Measurements from ENCODE around the gene LYPLA2.
A peak's percentile ranks its signal among the peaks of the same experiment; 100 is the strongest.

LYPLA2 gene

GRCh38 chr1:23751050-23751814, 39.7 kb upstream of the LYPLA2 start:
- Histone ChIP-seq H3K9me3 (ENCODE audit: control insufficient read depth, insufficient read depth, low read length) (no peaks in the 10 kb centered on the region), H3K9me2 (replicated peaks; ENCODE audit: control insufficient read depth, low read length) (no peaks in the 10 kb centered on the region), H3K27me3 (ENCODE audit: control insufficient read depth, low read length) (no peaks in the 10 kb centered on the region), H3K27ac (ENCODE audit: low read depth, low read length) (no peak overlapping the region), H3K4me1 (ENCODE audit: control insufficient read depth, low read length) (peaks cover 7% of the 10 kb centered on the region; the same call in 1 of the 2 replicates), H3K4me3 (ENCODE audit: low read length) (no peak overlapping the region), H3K4me2 (ENCODE audit: low read length) (no peak overlapping the region), H3K36me3 (ENCODE audit: control insufficient read depth, low read length) (peaks cover 94% of the 10 kb centered on the region), H4K20me1 (ENCODE audit: control insufficient read depth, insufficient read depth, low read depth, low read length) (peaks cover 4% of the 10 kb centered on the region; the same call in 1 of the 2 replicates), H3K79me2 (ENCODE audit: control insufficient read depth, low read length) (peaks cover 48% of the 10 kb centered on the region), H3F3A (ENCODE audit: control insufficient read depth, insufficient read depth) (peaks cover 9% of the 10 kb centered on the region; the same call in 1 of the 2 replicates)
- TF ChIP-seq CTCF (IDR thresholded peaks at IDR 0.05; ENCODE audit: low read depth, low read length, poor library complexity, severe bottlenecking) (peak; percentile 96), EZH2phosphoT487 (IDR thresholded peaks at IDR 0.05; ENCODE audit: borderline replicate concordance, low read length) (no peak)

GRCh38 chr1:23751815-23752200, 39.1 kb upstream of the LYPLA2 start:
- Histone ChIP-seq H4K20me1 (ENCODE audit: control insufficient read depth, insufficient read depth, low read depth, low read length) (peaks cover 4% of the 10 kb centered on the region; the same call in 1 of the 2 replicates), H3K9me2 (replicated peaks; ENCODE audit: control insufficient read depth, low read length) (no peaks in the 10 kb centered on the region), H3K9me3 (ENCODE audit: control insufficient read depth, insufficient read depth, low read length) (no peaks in the 10 kb centered on the region), H3K79me2 (ENCODE audit: control insufficient read depth, low read length) (peaks cover 42% of the 10 kb centered on the region), H3K4me3 (ENCODE audit: low read length) (no peak overlapping the region), H3K27me3 (ENCODE audit: control insufficient read depth, low read length) (no peaks in the 10 kb centered on the region), H3K4me2 (ENCODE audit: low read length) (no peak overlapping the region), H3K36me3 (ENCODE audit: control insufficient read depth, low read length) (peaks cover 95% of the 10 kb centered on the region), H3F3A (ENCODE audit: control insufficient read depth, insufficient read depth) (peaks cover 9% of the 10 kb centered on the region; the same call in 1 of the 2 replicates), H3K4me1 (ENCODE audit: control insufficient read depth, low read length) (peaks cover 7% of the 10 kb centered on the region; the same call in 1 of the 2 replicates), H3K27ac (ENCODE audit: low read depth, low read length) (no peak overlapping the region)
- TF ChIP-seq EZH2phosphoT487 (IDR thresholded peaks at IDR 0.05; ENCODE audit: borderline replicate concordance, low read length) (no peak), CTCF (IDR thresholded peaks at IDR 0.05; ENCODE audit: low read depth, low read length, poor library complexity, severe bottlenecking) (no peak)

- Histone ChIP-seq H3K4me3 (ENCODE audit: low read length) (no peak overlapping the region), H4K20me1 (ENCODE audit: control insufficient read depth, insufficient read depth, low read depth, low read length) (no peaks in the 10 kb centered on the region; the same call in 1 of the 2 replicates), H3K27me3 (ENCODE audit: control insufficient read depth, low read length) (no peaks in the 10 kb centered on the region), H3K9me2 (replicated peaks; ENCODE audit: control insufficient read depth, low read length) (no peaks in the 10 kb centered on the region), H3K4me1 (ENCODE audit: control insufficient read depth, low read length) (peaks cover under 1% of the 10 kb centered on the region; the same call in 1 of the 2 replicates), H3K79me2 (ENCODE audit: control insufficient read depth, low read length) (peaks cover 31% of the 10 kb centered on the region), H3K27ac (ENCODE audit: low read depth, low read length) (no peak overlapping the region), H3K36me3 (ENCODE audit: control insufficient read depth, low read length) (peaks cover 93% of the 10 kb centered on the region), H3F3A (ENCODE audit: control insufficient read depth, insufficient read depth) (peaks cover 9% of the 10 kb centered on the region; the same call in 1 of the 2 replicates), H3K9me3 (ENCODE audit: control insufficient read depth, insufficient read depth, low read length) (no peaks in the 10 kb centered on the region), H3K4me2 (ENCODE audit: low read length) (no peak overlapping the region)
- TF ChIP-seq CTCF (IDR thresholded peaks at IDR 0.05; ENCODE audit: low read depth, low read length, poor library complexity, severe bottlenecking) (no peak), EZH2phosphoT487 (IDR thresholded peaks at IDR 0.05; ENCODE audit: borderline replicate concordance, low read length) (no peak)
These were observed 38.0 kb upstream of the LYPLA2 start for GRCh38 chr1:23752909-23753308.

Data from DOHH2 (cell line).